GM10248 (cell line): Measurements from ENCODE around the gene SHANK1.
A peak's percentile ranks its signal among the peaks of the same experiment; 100 is the strongest.

ENCODE experiments used
- CTCF ChIA-PET: fragments of 300-600 bp; sonication (Branson Sonifier 250); formaldehyde crosslinking; extraction: SDS; loops from one replicate; lab custom pipeline; 2021; ENCODE audit warnings: antibody characterized with exemption; lab: Yijun Ruan, JAX
- POLR2A ChIA-PET: fragments of 350-650 bp; sonication (Branson Sonifier 250); formaldehyde crosslinking; extraction: SDS; loops from one replicate; lab custom pipeline; 2020; ENCODE audit warnings: antibody characterized with exemption; lab: Yijun Ruan, JAX
- DNase-seq: peaks from one replicate; pipeline ENCODE4 v3.0.0; 2012; ENCODE audit errors: extremely low spot score
- CTCF ChIP-seq: IDR thresholded peaks from 2 replicates; pipeline ENCODE4 v1.5.1; 2012; ENCODE audit warnings: mild to moderate bottlenecking, low read depth; ENCODE audit errors: extremely low read depth, missing control alignments, control extremely low read depth

SHANK1 gene

GRCh38 chr19:50629801-50630200 lies 89.8 kb downstream of the SHANK1 start:
- POLR2A ChIA-PET = no interaction called here
- no peak for TF ChIP-seq CTCF
- CTCF ChIA-PET = interaction anchor here (1.1 kb wide), 1 partner anchor 73 kb away, joined by 5 read pairs; no protein-coding TSS in a partner anchor
- no peak for DNase-seq

DNA sequence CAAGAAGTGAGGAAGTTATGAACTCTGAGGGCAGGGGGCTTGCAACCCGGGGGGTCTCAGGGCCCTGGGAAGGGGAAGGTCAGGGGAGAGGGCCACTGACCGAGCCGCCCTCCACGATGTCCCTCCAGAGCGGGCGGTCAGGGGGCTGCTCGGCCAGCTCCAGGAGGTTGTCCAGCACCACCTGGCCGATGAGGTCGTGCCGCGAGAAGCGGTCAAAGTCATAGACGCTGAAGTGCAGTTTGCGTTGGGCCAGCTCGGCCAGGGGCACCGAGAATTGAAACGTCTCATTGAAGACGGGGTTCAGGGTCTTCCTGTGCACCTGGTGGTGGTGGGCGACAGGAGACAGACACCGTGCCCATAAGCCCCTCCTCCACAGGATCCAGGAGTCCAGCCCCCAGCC lies 90.4 kb downstream of the SHANK1 start:
- DNase-seq = no peak
- ChIA-PET POLR2A (no interaction called here), CTCF (interaction anchor here (1.1 kb wide), 1 partner anchor 73 kb away, joined by 5 read pairs; no protein-coding TSS in a partner anchor)
- no peak for TF ChIP-seq CTCF

GRCh38 chr19:50628551-50628950 lies 91.1 kb downstream of the SHANK1 start:
- CTCF ChIA-PET = interaction anchor here (1.0 to 1.1 kb wide), 2 partner anchors 72 to 90 kb away, joined by 3 to 5 read pairs; no protein-coding TSS in a partner anchor
- POLR2A ChIA-PET = no interaction called here

GRCh38 chr19:50628146-50628545 lies 91.5 kb downstream of the SHANK1 start:
- peak; percentile 7 for DNase-seq
- no peak for TF ChIP-seq CTCF
- ChIA-PET CTCF (interaction anchor here (1.0 kb wide), 1 partner anchor 90 kb away, joined by 3 read pairs; no protein-coding TSS in a partner anchor), POLR2A (no interaction called here)

More at GRCh38 chr19:50628551-50628950, 91.1 kb downstream of the SHANK1 start:
- TF ChIP-seq CTCF = no peak
- DNase-seq = no peak

DNA sequence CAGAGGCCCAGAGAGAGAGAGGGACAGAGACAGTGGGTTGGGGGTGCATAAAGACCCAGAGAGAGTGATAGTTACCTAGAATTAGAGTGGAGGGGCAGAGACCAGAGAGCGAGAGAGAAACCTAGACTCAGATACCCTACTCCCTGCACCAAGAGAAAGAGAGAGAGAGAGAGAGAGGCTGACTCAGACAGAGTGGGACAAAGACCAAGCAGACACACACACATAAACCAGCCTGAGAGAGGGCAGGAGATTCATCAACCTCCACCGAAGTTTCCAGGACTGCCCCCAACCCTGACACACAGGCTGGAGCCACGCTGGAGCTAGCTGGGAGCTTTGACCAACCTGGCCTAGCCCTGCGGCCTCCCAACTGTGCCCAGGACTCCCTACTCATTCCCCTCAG lies 92.8 kb downstream of the SHANK1 start:
- CTCF ChIA-PET = no interaction called here
- TF ChIP-seq CTCF = no peak
- POLR2A ChIA-PET = no interaction called here
- DNase-seq = no peak

GRCh38 chr19:50626011-50626410 lies 93.6 kb downstream of the SHANK1 start:
- TF ChIP-seq CTCF = no peak
- ChIA-PET CTCF (no interaction called here), POLR2A (no interaction called here)
- DNase-seq = no peak
